GM12891 (cell line): Measurements from ENCODE around the gene BRD4.

Source experiments
- POLR2A ChIP-seq: IDR thresholded peaks from 2 replicates; pipeline ENCODE4 v1.6.1; 2011; ENCODE audit warnings: low read depth, low read length, control low read depth
- POLR2AphosphoS5 ChIP-seq: IDR thresholded peaks from 2 replicates; pipeline ENCODE4 v1.6.1; 2011; ENCODE audit warnings: low read depth, low read length, control low read depth
- TAF1 ChIP-seq: IDR thresholded peaks from 2 replicates; pipeline ENCODE4 v1.6.1; 2011; ENCODE audit warnings: low read depth, low read length, control low read depth

- no peak for TF ChIP-seq TAF1
- TF ChIP-seq POLR2A, result no peak
- TF ChIP-seq POLR2AphosphoS5, result no peak
Measured at GRCh38 chr19:15213715-15214381, 118.5 kb downstream of the BRD4 start.
